GM19099 (cell line): ENCODE data around the gene EHBP1.

Experiments
- POLR2A ChIP-seq: IDR thresholded peaks from 3 replicates; pipeline ENCODE4 v1.6.1; 2011; ENCODE audit warnings: low read depth; ENCODE audit not compliant: insufficient read length; ENCODE audit errors: extremely low read depth

The EHBP1 gene

DNA sequence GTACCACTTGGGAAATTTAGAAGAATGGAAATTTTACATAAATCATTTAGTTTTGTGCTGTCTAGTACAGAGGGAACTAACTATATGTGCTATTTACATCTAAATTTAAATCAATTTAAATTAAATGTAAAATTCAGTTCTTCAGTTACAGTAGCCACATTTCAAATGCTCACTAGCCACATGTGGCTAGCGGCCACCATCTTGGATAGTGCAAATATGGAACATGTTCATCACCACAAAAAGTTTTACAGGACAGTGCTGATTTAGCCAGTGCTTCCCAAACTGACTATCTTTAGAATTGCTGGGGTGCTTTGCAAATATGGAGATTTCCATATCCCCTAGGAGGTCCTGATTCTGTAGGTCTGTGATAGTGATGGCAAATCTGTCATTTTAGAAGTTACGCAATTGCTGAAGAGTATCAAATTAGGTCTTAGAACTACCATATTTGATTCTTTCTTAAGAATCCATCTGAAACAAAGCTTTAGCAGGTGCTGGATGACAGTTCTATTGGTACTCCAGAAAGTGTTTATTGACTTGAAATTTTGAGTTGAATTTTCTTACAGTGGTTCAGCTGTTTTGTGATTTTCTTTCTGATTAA, 12.8 kb downstream of the EHBP1 start:
- TF ChIP-seq POLR2A, result no peak

GRCh38 chr2:62719757-62720156, 14.2 kb downstream of the EHBP1 start:
- TF ChIP-seq POLR2A, result no peak

DNA sequence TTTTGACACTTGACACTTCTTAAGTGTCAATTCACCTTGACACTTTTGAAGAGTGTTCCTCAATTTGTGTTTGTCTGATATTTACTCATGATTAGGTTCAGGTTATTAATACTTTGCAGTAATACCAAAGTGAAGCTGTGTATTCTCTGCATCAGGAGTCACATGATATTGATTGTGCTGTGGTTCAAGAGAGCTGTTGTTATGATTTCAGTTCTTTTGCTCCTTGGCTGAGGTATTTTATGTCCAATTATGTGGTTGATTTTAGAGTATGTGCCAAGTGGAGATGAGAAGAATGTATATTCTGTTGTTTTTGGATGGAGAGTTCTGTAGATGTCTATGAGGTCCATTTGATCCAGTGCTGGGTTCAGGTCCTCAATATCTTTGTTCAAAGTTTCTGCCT, 17.2 kb downstream of the EHBP1 start:
- TF ChIP-seq POLR2A, result no peak

GRCh38 chr2:62723253-62723652, 17.7 kb downstream of the EHBP1 start:
- TF ChIP-seq POLR2A, result no peak

GRCh38 chr2:62724106-62724505, 18.6 kb downstream of the EHBP1 start:
- no peak for TF ChIP-seq POLR2A

- no peak for TF ChIP-seq POLR2A
Measured at GRCh38 chr2:62724886-62725711, 19.6 kb downstream of the EHBP1 start.

GRCh38 chr2:62725712-62726055, 20.2 kb downstream of the EHBP1 start:
- TF ChIP-seq POLR2A, result no peak

DNA sequence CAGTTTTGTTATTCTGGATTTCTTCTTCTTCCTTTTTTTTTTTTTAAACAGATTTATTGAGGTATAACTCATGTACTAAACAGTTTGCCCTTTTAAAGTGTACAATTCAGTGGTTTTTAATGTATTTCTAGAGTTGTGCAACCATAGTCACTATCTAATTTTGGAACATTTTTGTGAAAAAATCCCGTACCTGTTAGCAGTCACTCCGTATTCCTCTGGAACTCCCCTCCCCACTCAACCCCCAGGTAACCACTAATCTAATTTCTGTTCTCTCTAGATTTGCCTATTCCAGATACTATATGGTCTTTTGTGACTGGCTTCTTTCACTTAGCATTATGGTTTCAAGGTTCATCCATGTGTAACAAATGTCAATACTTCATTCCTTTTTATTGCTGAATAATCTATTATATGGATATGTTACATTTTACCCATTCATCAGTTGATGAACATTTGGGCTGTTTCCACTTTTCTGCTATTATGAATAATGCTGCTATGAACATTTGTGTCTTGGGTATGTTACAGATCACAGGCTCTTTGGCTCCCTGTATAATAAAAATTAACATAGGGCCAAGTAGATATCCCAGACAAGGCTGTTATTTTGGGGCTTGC, 21.9 kb downstream of the EHBP1 start:
- no peak for TF ChIP-seq POLR2A

DNA sequence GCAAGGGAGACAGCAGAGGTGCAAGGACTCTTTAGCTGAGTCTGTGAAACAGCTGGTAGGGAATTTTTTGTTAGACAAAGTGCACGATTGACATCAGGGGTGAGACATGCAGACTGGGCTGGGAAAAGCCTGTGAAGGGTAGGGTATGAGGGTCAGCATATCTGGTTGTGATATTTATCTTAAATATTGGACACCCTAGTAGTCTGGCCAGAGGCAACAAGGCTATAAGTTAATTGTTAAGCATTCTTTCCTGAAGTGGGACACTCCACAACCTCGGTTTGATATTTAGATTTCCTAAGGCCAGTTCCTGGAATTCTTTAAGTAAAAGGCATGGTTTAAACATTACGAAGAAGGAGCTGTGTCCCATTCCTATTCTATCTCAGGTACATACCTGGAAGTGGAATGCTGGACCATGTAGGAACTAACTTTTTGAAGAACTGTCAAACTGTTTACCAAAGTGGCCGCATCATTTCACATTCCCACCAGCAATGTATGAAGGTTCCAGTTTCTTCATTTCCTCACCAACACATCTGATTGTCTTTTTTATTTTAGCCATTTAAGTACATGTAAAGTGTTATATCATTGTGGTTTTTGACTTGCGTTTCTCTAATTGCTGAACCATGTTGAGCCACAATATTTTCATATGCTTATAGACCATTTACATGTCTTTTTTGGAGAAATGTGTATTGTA, 22.5 kb downstream of the EHBP1 start:
- TF ChIP-seq POLR2A, result no peak

- no peak for TF ChIP-seq POLR2A
Measured at GRCh38 chr2:62731275-62731674, 25.8 kb downstream of the EHBP1 start.

DNA sequence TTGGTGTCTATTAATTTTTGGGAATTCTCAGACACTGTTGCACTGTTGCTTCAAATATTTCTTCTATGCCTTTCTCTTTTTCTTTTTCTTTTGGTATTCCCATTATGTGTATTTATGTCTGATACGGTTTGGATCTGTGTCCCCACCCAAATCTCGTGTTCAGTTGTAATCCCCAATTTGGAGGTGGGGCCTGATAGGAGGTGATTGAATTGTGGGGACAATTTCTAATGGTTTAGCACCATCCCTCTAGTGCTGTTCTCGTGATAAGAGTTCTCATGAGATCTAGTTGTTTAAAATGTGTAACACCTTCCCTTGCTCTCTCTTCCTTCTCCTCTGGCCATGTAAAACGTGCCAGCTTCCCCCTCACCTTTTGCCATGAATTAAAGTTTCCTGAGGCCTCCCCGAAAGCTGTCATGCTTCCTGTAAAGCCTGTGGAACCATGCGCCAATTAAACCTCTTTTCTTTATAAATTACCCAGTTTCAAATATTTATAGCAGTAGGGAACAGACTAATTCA, 26.8 kb downstream of the EHBP1 start:
- no peak for TF ChIP-seq POLR2A

DNA sequence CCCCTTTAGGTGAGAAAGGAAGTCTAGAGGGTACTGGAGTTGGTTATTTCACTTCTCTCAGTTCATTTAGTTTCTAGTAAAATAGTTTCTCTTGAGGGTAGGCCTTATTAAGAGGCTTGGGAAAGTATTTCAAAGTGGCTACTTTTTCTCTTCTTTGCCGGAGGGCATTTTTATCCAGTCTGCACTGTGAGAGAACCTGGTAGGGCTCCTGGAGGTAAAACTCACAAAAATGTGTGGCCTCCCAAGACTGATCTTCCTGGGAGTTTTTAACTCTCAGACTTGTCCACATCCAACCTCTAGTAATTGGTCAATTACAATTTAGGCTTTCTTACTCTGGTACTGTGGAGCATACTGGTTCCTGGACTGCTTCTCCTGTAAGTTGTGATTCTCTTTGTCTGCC, 28.0 kb downstream of the EHBP1 start:
- no peak for TF ChIP-seq POLR2A

- TF ChIP-seq POLR2A, result no peak
Measured at GRCh38 chr2:62736899-62737559, 31.5 kb downstream of the EHBP1 start.

DNA sequence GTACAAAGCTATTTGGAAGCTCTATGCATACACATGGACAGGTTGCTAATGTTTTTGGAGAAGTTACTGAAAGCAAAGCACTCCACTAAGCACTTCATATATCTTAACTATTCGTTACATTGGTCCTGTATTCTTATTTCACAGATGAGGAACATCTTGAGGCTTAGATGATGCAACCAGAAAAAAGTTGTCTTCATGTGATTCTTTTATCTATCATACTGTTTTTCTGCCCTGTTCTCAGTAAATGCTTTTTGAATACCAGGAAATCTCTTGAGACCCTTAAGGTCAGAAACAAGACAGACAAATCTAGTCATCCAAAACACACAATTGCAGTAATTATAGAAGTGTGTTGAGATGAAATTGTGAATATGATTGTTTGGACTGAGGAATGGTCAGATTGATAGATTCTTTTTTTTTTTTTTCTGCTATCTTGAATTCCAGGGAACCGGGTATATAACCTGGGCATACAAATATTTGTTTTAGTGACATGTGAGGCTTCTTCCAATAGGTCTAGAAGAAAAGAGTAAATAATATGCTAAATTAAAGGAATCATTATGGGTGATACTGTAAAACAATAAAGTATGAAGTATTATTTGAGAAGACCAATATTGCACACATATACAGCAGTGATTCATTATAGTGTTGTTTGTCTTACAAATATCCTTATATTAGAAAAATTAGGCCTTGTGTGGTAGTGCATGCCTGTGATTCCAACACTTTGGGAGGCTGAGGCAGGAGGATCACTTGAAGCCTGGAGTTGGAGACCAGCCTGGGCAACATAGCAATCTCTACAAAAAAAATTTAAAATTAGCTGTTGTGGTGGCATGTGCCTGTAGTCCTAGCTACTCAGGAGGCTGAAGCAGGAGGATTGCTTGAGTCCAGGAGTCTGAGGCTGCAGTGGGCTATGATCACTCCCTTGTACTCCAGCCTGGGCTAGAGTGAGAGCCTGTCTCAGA, 33.7 kb downstream of the EHBP1 start:
- TF ChIP-seq POLR2A, result no peak

DNA sequence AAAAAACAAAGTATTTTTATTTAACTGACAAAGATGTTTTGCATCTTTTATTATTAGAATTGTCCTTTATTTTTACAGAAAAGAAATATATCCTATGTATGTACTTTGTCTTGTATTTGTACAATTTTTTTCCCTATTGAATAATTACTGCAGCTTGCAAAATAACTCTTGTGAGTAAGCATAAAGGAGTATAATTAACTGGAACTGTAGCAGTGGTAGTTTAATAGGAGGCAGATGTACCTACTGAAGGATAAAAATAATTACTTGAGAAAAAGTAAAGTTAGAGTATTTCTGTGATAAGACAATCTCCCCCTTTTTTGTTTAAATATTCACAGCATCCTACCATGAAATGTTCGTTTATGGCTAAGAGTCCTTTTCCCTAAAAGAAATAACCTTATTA, 34.7 kb downstream of the EHBP1 start:
- TF ChIP-seq POLR2A, result no peak

- TF ChIP-seq POLR2A, result no peak
Measured at GRCh38 chr2:62741127-62741526, 35.6 kb downstream of the EHBP1 start.
